GM19455 (cell line): Measurements from ENCODE around the gene VAT1.
"Not testable (repeated sequence)": the region's sequence is repeated elsewhere in the genome, so short reads cannot be mapped to it uniquely, and the experiment has no call there.

ENCODE experiments used
- ATAC-seq: cut with Tn5 transposase; IDR thresholded peaks from one replicate; pipeline ENCODE4 v1.9.1; 2021; ENCODE audit not compliant: unreplicated experiment

The VAT1 gene

DNA sequence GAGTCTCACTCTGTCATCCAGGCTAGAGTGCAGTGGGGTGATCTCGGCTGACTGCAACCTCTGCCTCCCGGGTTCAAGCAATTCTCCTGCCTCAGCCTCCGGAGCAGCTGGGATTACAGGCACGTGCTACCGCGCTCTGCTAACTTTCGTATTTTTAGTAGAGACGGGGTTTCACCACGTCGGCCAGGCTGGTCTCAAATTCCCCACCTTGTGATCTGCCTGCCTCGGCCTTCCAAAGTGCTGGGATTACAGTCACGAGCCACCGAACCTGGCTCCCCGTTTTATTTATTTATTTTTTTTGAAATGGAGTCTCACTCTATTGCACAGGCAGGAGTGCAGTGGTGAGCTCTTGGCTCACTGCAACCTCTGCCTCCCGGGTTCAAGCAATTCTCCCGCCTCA lies 46.5 kb downstream of the VAT1 start:
- not testable (repeated sequence) for ATAC-seq

GRCh38 chr17:42975265-42975664 lies 46.9 kb downstream of the VAT1 start:
- ATAC-seq = no peak

DNA sequence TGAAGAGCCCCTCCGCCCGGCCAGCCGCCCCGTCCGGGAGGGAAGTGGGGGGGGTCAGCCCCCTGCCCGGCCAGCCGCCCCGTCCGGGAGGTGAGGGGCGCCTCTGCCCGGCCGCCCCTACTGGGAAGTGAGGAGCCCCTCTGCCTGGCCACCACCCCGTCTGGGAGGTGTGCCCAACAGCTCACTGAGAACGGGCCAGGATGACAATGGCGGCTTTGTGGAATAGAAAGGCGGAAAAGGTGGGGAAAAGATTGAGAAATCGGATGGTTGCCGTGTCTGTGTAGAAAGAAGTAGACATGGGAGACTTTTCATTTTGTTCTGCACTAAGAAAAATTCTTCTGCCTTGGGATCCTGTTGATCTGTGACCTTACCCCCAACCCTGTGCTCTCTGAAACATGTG lies 48.9 kb downstream of the VAT1 start:
- ATAC-seq = not testable (repeated sequence)

GRCh38 chr17:42971589-42971988 lies 50.6 kb downstream of the VAT1 start:
- ATAC-seq = no peak

DNA sequence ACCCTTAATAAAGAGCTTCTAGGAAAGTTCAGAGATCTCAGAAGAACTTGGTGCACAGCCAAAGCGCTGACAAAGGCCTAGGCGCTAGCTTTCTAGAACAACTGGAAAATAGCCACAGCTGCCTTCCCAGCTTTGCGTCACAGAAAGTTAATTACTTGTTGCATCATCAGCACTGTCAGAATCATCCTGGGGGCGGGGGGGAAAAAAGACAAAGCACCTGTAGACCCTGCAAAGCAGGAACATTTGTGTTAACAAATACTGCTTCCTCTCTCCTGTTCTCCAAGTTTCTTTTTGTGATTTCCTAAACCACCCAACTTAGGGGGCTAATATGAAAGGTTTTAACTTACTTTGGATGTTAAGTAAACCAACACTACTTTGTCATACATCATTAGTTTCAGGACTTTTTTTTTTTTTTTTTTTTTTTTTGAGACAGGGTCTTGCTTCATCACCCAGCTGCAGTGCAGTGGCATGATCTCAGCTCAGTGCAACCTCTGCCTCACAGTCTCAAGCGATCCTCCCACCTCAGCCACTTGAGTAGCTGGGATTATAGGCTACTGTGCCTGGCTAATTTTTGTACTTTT lies 53.1 kb downstream of the VAT1 start:
- ATAC-seq = no peak

DNA sequence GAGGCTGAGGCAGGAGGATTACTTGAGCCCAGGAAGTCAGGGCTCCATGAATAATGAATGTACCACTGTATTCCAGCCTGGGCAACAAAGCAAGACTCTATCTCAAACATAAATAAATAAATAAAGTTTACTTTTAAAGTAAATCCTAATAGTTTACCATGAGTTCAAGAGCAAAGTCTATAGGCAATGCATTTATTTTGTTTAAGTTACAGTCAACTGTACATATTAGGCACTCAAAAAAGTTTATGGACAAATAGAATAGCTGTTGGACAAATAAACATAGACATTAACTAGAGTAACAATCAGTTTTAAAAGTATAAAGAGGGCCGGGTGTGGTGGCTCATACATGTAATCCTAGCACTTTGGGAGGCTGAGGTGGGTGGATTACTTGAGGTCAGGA lies 54.3 kb downstream of the VAT1 start:
- no peak for ATAC-seq
